ENCODE results near the gene TMEM209.

Gene TMEM209

DNA sequence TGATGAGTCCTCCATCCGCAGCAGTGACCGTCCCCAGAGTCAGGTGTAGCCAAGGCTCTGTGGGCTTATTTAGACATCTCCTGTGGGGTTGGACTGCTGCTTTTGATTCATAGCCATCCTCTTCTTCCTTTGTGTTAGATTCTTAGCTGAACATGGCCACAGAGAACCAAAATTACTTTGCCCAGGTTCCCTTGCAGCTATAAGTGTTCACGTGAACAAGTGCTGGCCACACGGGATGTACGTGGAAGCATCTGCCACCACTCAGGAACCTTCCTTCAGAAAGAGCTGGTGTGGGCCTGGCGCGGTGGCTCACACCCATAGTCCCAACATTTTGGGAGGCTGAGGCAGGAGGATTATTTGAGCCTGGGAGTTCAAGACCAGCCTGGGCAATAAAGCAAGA, 49.1 kb downstream of the TMEM209 start:
- no peak for DNase-seq (ENCODE audit: extremely low read depth, low read depth)
- TF ChIP-seq, protein P1, sequence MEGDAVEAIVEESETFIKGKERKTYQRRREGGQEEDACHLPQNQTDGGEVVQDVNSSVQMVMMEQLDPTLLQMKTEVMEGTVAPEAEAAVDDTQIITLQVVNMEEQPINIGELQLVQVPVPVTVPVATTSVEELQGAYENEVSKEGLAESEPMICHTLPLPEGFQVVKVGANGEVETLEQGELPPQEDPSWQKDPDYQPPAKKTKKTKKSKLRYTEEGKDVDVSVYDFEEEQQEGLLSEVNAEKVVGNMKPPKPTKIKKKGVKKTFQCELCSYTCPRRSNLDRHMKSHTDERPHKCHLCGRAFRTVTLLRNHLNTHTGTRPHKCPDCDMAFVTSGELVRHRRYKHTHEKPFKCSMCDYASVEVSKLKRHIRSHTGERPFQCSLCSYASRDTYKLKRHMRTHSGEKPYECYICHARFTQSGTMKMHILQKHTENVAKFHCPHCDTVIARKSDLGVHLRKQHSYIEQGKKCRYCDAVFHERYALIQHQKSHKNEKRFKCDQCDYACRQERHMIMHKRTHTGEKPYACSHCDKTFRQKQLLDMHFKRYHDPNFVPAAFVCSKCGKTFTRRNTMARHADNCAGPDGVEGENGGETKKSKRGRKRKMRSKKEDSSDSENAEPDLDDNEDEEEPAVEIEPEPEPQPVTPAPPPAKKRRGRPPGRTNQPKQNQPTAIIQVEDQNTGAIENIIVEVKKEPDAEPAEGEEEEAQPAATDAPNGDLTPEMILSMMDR (IDR thresholded peaks at IDR 0.05; ENCODE audit: low read depth, low read length): no peak

DNA sequence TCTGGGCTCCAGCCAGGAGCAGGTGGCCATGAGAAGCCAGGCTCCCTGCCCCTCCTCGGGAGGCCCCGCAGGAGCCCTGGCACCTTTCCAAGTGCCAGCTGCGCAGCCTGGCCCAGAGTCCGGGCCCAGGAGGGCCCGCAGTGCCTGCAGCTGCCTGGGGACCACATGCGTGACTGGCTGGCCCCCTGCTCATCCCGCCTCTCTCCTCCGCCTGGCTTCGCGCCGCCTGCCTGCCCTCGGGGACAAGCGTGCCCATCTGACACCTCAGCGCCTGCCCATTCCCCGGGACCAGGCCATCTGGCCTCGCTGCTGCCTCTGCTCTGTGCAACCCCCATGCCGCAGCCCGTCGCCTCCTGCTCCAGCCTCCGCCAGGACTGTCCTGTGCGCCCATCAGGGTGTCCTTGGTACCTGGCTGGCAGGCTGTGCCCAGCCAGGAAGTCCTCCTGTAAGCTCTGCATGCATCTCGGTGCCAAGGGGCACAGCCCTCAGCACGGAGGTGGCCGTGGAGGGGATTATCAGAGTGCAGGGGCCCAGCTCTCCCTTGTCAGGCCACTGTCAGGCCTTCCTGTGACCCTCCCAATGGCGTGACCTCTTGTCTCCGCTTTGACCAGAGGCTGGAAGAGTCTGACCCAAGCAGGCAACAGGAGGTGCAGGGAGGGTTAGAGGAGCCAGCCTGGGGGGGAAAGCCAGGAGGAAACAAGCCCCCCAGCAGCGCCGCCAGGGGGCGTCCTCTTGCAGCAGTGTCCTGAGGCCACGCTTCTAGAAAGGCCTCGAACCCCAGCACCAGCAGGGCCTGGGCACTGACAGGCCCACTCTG, 50.5 kb downstream of the TMEM209 start:
- DNase-seq (ENCODE audit: extremely low read depth, low read depth): no peak
- TF ChIP-seq, protein P1 (IDR thresholded peaks at IDR 0.05; ENCODE audit: low read depth, low read length): no peak; the same call in 1 of the 2 replicates

DNA sequence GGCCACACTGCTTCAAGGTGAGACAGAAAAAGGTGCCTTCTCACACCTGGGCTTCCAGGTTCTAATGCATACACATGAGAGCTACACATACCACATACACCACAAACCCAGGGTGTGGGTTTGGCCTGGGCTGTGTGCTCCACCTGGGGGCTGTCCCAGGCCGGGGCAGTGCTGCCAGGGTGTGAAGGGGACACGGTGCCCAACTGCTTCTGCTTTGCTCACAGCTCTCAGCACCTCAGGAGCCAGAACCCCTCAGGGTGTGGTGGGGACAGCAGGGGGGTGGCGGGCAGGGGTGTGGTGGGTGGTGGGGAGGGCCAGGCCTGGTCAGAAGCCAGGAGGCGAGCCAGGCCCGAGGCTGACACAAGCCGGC, 51.1 kb downstream of the TMEM209 start:
- TF ChIP-seq, protein P1 (IDR thresholded peaks at IDR 0.05; ENCODE audit: low read depth, low read length): no peak
- DNase-seq (ENCODE audit: extremely low read depth, low read depth): no peak

DNA sequence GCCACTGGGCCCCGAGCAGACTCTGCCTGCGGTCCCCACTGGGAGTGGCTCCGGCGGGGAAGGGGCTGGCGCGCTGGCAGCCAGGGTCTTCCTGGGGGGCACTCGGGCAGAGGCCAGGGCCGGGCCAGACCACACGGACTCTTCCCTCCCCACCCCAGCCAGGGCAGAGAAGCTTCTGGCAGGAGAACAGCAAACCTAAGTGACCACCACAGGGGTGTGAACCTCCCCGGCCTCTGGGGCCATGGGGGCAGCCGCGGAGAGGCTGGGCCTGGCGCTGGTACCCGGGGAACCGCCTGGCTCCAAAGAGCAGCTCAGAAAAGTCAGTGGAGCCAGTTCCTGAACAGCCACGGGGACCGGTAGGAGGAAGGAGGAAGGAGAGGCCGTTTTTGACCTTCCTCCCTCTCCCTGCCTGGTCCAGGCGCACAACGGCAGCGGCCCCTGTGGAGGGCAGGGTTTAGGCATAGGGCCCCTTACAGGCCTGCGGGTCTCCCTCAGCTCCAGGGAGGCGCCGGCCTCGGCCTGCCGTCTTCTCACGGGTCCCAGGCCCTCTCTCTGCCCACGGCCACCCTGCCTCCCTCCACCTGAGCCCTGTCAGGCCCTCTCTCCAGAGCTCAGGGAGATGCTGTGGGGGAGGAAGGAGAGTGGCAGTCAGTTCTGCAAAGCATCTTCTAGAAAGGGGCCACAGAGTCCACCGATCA, 51.8 kb downstream of the TMEM209 start:
- TF ChIP-seq, protein P1 (IDR thresholded peaks at IDR 0.05; ENCODE audit: low read depth, low read length): no peak
- no peak for DNase-seq (ENCODE audit: extremely low read depth, low read depth)

DNA sequence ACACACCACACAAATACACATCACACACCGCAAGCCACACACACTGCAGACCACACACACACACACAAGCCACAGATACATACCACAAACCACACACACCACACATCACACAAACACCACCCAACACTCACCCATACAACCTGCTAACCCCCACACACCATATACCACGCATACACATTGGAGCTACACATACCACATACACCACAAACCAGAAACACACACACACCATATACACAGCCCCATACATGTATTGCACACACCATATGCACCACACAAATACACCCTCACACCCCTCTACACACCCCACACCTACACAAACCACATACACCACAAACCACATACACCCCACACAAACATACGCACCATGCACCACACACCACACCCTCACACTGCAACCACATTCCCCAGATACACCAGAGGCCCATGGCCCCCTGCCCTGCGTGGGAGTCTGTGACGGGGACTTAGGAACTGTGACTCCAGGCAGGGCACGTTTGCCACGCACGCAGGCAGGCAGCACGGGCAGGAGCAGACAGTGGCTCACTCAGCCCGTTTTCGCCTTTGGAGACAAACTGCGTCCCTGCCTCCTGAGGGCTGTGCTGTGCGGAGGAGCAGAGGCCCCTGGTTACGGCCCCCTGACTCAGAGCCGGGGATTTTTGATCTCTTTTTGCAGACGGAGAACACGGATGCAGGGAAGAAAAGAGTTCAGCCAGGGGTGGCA, 52.6 kb downstream of the TMEM209 start:
- TF ChIP-seq, protein P1 (IDR thresholded peaks at IDR 0.05; ENCODE audit: low read depth, low read length): no peak
- no peak for DNase-seq (ENCODE audit: extremely low read depth, low read depth)

DNA sequence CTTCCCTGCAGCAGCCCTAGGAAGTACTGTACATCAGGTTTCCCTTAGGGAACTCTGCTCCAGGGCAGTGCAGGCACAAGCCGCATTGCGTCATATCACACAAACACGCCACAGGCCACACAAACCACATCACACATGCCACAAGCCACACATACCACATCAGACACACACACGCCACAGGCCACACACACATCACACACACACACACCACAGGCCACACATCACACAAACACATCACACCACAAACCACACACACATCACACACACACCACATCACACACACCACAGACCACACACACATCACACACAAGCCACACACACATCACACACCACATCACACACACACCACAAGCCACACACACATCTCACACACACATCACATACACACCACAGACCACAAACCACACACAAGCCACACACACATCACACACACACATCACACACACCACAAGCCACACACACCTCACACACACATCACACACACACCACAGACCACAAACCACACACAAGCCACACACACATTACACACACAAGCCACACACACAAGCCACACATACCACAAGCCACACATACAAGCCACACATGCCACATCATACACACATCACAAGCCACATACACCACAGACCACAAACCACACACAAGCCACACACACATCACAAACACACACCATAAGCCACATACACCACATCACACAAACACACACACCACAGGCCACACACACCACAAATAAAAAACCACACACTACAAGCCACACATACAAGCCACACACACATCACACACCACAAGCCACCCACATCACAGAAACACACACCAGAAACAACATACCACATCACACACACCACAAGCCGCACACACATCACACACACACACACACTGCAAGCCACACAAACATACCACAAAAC, 53.4 kb downstream of the TMEM209 start:
- DNase-seq (ENCODE audit: extremely low read depth, low read depth): no peak
- TF ChIP-seq, protein P1 (IDR thresholded peaks at IDR 0.05; ENCODE audit: low read depth, low read length): no peak

All from AG09319 (cell line).